Mammary epithelial cell (primary cell): ENCODE data around the gene FBXO41.

Experiments used
- EZH2 ChIP-seq: IDR thresholded peaks from 2 replicates; pipeline ENCODE4 v1.6.1; 2012; ENCODE audit warnings: low read length, inconsistent platforms, borderline replicate concordance
- TF ChIP-seq, protein P1 (sequence below), 2 donors: IDR thresholded peaks in 1 of 2; conservative IDR thresholded peaks in 1 of 2; 2 replicates each; pipeline ENCODE4 v1.5.1; 2011 to 2012; ENCODE audit warnings: inconsistent platforms in 2 of 2, low read length in 2 of 2, mild to moderate bottlenecking in 2 of 2, control low read depth in 1 of 2, low read depth in 1 of 2; ENCODE audit not compliant: insufficient read depth in 1 of 2; ENCODE audit errors: extremely low read depth in 1 of 2

- TF ChIP-seq, protein P1, sequence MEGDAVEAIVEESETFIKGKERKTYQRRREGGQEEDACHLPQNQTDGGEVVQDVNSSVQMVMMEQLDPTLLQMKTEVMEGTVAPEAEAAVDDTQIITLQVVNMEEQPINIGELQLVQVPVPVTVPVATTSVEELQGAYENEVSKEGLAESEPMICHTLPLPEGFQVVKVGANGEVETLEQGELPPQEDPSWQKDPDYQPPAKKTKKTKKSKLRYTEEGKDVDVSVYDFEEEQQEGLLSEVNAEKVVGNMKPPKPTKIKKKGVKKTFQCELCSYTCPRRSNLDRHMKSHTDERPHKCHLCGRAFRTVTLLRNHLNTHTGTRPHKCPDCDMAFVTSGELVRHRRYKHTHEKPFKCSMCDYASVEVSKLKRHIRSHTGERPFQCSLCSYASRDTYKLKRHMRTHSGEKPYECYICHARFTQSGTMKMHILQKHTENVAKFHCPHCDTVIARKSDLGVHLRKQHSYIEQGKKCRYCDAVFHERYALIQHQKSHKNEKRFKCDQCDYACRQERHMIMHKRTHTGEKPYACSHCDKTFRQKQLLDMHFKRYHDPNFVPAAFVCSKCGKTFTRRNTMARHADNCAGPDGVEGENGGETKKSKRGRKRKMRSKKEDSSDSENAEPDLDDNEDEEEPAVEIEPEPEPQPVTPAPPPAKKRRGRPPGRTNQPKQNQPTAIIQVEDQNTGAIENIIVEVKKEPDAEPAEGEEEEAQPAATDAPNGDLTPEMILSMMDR (conservative IDR thresholded peaks at IDR 0.05 in 1 of 2, IDR thresholded peaks at IDR 0.05 in 1 of 2; ENCODE audit: extremely low read depth in 1 of 2, insufficient read depth in 1 of 2, low read depth in 1 of 2, low read length in 2 of 2) = no peak
- TF ChIP-seq EZH2 = no peak
These were observed 66.0 kb downstream of the FBXO41 start for GRCh38 chr2:73218298-73218697.
